ENCODE data around the gene ZRANB3.

Gene ZRANB3

GRCh38 chr2:135226961-135227360 is 304.1 kb downstream of the ZRANB3 start:
- no peak for FAIRE-seq
- DNase-seq (ENCODE audit: insufficient read length, low spot score): no peak
- TF ChIP-seq CTCF (IDR thresholded peaks at IDR 0.05; ENCODE audit: insufficient read depth, missing control alignments): no peak

- TF ChIP-seq CTCF (IDR thresholded peaks at IDR 0.05; ENCODE audit: insufficient read depth, missing control alignments): no peak
- FAIRE-seq: peak; percentile 41
- no peak for DNase-seq (ENCODE audit: insufficient read length, low spot score)
Measured at GRCh38 chr2:135225781-135226180, 305.2 kb downstream of the ZRANB3 start.

GRCh38 chr2:135219226-135219625 is 311.8 kb downstream of the ZRANB3 start:
- DNase-seq (ENCODE audit: insufficient read length, low spot score): no peak
- TF ChIP-seq CTCF (IDR thresholded peaks at IDR 0.05; ENCODE audit: insufficient read depth, missing control alignments): no peak
- FAIRE-seq: no peak

GRCh38 chr2:135218426-135218825 is 312.6 kb downstream of the ZRANB3 start:
- DNase-seq (ENCODE audit: insufficient read length, low spot score) (no peak), FAIRE-seq (no peak)
- no peak for TF ChIP-seq CTCF (IDR thresholded peaks at IDR 0.05; ENCODE audit: insufficient read depth, missing control alignments)

- DNase-seq (ENCODE audit: insufficient read length, low spot score): no peak
- no peak for TF ChIP-seq CTCF (IDR thresholded peaks at IDR 0.05; ENCODE audit: insufficient read depth, missing control alignments)
- FAIRE-seq: no peak
Measured at GRCh38 chr2:135212757-135213156, 318.3 kb downstream of the ZRANB3 start.

GRCh38 chr2:135208016-135208415 is 323.0 kb downstream of the ZRANB3 start:
- no peak for FAIRE-seq
- TF ChIP-seq CTCF (IDR thresholded peaks at IDR 0.05; ENCODE audit: insufficient read depth, missing control alignments): no peak
- DNase-seq (ENCODE audit: insufficient read length, low spot score): no peak

GRCh38 chr2:135203944-135204343 is 327.1 kb downstream of the ZRANB3 start:
- no peak for TF ChIP-seq CTCF (IDR thresholded peaks at IDR 0.05; ENCODE audit: insufficient read depth, missing control alignments)
- DNase-seq (ENCODE audit: insufficient read length, low spot score) (no peak), FAIRE-seq (no peak)

Data from D721Med (cell line).